Germinal center (tissue), 1 donor: Measurements from ENCODE around the gene MRPL27.
A peak's percentile ranks its signal among the peaks of the same experiment; 100 is the strongest.
"Not testable (repeated sequence)": the region's sequence is repeated elsewhere in the genome, so short reads cannot be mapped to it uniquely, and the experiment has no call there.

Experiments
- DNase-seq: peaks from one replicate; pipeline ENCODE4 v3.0.0; 2012; ENCODE audit warnings: mixed read lengths, low spot score

Gene MRPL27

DNA sequence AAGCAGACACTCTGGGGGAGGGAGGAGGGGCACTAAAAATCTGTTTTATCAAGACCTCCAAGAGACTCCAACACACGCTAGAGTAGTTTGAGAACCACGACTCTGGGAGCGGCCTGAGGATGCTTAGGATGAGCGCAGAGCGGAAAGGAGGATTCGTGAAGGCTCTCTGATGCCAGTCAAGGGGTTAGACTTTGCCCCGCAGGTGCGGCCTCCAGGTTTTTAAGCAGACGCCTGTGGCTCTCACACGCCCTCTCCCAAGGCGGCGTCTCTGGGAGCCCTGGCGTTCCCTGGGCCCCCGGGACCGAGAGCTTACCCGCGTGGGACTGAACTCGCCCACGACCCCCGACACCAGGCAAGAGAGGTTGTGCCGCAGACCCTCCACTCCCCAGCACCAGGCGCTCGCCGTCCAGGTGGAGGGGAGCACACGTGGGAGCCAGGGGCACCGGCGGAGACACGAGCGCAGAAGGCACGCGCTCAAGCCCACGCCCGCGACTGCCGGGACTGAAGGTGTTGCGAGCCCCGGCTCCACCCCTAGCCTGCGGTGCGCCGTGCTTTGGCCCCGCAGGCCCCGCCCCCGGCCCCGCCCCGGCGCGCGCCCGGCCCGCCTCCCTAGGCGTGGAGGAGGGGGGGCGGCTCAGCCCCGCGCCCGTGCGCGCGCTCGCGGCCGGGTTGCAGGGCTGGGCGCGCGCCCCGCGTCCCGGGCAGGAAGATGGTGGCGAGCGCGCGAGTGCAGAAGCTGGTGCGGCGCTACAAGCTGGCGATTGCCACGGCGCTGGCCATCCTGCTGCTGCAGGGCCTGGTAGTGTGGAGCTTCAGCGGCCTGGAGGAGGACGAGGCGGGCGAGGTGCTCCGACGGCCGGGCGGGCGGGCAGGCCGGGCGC, 27.3 kb downstream of the MRPL27 start, which contains the start of gene XYLT2:
XYLT2 (plus strand) TSS at position 695 of the 881 bp plus-strand sequence; CDS start at position 710, 15 bp downstream.
- DNase-seq, result peak; percentile 97

DNA sequence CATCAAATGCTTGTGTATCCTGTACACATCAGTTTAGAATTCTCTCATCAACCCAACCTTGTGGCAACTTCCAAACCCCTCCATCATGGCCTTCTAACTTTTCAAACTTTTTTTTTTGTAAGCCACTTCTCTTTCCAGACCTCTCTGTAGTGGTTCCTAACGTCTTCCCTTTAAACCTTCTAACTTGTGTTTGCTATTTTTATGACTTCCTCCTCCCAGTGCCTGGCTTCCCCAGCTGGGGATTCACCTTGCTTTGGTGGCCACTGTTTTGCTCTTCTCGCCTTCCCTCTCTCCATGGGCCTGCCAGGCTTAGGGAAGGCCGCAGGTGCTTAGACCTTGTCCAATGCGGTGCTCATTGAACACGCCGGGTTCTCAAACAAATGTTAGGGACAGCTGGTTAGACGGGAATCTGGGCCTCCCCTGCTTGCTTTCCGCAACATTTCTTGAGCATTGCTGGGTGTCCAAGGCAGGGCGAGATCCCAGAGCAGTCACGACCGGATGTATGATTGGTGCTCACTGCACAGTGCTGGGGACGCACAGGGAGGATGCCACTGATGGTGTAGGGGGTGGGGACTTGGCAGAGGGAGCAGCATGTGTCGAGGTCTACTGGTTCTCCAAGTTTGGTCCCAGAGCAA, 28.1 kb downstream of the MRPL27 start:
- no peak for DNase-seq

DNA sequence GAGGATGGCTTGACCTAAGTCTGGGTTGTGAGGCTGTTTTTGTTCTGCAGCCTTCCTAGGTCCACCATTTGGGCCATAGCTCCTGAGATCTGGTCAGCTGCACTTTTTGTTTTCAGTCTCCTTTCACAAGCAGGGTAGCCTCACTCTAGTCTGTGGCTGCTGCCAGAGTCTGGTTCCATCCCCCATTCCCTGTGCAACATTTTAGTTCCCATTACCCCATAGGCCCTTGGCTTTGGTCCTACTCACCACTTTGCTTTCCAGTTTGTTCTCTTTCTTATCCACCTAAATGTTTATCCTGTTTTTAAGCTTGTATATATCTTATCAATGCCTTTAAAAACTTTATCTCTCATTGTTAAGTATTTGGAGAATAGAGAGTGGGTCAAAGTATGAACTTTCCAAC, 33.6 kb downstream of the MRPL27 start:
- no peak for DNase-seq

- DNase-seq, result no peak
Observed at GRCh38 chr17:50338645-50339044, 34.3 kb downstream of the MRPL27 start.

GRCh38 chr17:50337956-50338355, 35.0 kb downstream of the MRPL27 start:
- DNase-seq, result no peak

- DNase-seq, result not testable (repeated sequence)
Observed at GRCh38 chr17:50333291-50334057, 39.5 kb downstream of the MRPL27 start.

DNA sequence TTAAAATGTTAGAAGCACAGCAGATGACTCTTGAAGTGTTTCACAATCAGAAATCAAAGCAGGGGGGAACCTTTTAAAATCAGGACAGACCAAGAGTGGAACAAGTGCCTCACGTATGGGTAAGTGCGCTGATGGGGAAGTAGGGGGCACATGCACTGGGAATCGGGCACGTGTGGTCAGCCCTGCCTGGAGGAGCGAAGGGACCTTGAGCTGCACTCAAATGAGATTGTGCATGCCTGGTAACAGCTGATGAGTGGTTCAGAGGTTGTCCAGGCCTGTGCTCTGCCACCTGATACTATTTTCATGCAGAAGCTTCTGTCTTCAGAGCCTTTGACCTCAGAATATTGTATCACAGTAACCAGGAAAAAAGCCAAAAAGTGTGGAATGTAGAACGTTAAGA, 40.8 kb downstream of the MRPL27 start:
- DNase-seq, result no peak

DNA sequence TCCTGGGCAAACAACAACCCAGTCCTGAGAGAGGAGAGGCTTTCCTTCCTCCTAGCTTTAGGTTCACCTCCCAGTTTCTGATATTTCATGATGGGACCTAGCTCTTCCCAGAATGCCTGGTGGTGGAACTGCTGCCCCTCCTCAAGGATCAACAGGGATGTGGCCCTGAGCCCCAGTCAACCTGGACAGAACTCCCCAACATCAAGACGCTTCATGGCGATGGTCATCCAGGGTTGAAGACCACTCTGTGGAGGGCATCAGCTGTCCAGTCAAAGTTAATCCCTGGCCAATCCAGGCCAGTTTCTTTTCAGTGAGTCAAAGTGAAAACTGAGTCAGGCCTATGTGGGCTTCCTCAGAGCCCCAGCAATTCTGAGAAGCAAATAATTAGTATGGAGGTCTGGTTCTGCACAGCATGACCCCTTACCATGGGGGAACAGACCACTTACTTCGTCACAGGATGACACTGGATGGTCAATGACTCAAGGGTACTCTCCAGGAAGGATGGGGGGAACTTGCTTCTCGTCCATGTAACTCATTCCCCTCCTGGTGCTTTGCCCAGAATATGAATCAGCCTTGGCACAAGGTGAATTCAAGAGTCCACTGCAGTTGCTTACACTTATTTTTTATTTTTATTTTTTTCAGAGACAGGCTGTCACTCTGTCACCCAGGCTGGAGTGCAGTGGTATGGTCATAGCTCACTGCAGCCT, 41.7 kb downstream of the MRPL27 start:
- DNase-seq, result no peak

- DNase-seq, result no peak
Observed at GRCh38 chr17:50330151-50330775, 42.7 kb downstream of the MRPL27 start.

DNA sequence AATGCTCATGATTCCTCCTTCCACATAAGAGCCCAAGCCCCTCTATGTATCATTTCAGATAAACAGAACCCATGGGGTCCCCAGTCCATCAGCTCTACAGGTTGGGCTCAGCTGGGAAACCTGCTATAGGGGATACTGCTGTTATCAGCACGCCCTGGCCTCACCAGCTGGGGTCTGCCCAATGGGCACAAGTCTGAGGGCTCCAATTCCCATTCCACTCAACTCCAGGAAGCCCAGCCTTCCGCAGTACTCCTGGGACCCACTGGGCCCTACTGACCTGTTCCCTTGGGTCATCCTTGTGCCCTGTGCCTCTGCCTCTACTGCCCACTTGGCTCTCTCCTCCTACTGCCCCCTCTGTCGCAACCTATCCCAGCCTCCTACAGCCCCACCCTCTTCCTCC, 43.3 kb downstream of the MRPL27 start:
- DNase-seq, result no peak

DNA sequence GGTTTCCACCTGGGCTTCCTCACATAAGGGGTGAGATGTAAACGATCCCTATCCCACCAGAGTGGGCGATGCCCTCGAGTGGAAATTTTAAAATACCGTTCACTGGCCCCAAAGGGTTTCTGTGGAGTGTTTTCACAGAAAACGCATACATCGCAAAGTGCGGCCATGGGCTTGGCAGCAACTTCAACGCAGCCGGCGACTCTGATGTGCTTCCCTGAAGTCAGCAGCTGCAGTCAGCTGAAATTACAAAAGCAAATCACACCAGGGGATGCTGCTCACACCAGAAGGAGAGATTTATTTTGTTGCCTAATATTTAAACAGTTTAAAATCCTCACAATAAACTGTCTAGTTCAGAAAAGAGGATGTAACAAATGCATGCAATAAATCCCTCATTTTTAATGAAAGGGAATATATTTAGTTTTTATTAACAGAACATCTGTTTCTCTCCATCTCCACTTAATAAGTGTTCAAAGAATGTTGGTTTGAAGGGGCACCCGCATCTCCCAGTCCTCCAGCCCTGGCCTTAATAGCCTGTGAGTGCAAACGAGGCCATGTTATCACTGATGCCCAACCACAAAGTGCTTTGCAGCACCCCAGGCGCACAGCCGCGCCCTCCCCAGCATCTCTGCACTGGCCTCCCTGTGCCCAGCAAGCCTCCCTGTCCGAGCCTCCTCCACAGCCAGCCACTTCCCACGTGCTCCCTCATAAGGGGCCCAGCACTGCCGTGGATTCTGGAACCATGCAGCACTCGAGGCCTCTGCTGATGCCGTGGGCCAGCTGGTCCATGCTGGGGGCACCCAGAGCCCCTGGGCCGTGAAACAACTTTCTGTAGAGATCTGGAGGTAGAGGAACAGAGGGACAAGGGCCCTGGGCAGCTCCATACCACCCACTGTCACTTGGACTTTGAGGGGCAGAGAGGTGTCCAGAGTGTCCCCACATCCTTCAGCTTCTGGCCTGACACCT, 44.3 kb downstream of the MRPL27 start:
- DNase-seq, result no peak

GRCh38 chr17:50326831-50327364, 46.1 kb downstream of the MRPL27 start:
- DNase-seq, result no peak

DNA sequence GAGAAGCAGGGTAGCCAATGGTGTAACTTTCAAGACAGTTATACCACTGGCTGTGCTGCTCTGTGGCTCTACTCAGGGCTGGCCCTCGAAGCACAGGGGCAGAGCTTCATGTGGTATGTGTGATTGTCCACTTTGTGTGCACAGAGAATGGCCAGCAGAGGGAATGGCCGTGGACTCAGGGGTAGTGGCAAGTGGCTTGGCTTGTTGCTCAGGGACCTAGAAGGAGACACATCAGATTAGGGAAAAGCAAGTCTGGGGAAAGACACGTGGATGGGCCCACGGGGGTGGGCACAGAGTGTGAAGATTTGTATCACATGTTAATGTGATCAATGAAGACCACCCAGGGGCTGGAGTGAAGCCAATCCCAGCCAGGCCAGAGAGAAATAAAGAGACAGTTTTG, 47.1 kb downstream of the MRPL27 start:
- DNase-seq, result no peak

DNA sequence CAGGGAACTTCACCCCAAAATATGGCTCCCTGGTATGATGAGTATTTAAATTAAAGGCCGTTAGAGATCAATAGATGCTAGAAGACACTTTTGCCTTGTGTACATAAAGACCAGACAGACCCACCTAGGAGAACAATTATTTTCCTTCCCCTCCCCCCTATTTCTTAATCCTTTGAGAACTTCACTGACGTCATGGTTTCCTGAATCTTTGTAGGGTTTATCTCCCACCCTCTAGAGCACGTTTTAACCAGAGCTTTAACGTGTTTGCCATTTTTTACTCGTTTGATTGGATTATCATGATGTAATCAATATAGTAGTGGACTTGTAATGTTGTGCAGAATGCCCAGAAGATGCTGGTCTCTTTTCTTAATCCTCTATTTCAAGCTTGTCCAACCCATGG, 49.9 kb downstream of the MRPL27 start:
- DNase-seq, result no peak

GRCh38 chr17:50322271-50322670, 50.7 kb downstream of the MRPL27 start:
- DNase-seq, result no peak

- DNase-seq, result no peak
Observed at GRCh38 chr17:50319306-50320004, 53.5 kb downstream of the MRPL27 start.

GRCh38 chr17:50318501-50319285, 54.3 kb downstream of the MRPL27 start:
- no peak for DNase-seq
